Progenitor cell of endocrine pancreas (in vitro differentiated cells): ENCODE results near the gene SETDB1. TPM values are rescaled to one million over a fixed set of nuclear protein-coding genes. Genes with fewer than 3 reads are reported as not detected.

Experiments
- DNase-seq: peaks from one replicate; pipeline ENCODE4 v3.0.0; 2021; ENCODE audit warnings: low spot score; ENCODE audit not compliant: unreplicated experiment
- H3K27ac Mint-ChIP-seq: 2 replicates; pipeline ENCODE4 v1.8.0; 2021; ENCODE audit warnings: mild to moderate bottlenecking, moderate library complexity, mixed read lengths
- H3K27me3 Mint-ChIP-seq: 2 replicates; pipeline ENCODE4 v1.8.0; 2021; ENCODE audit warnings: mixed read lengths
- H3K36me3 Mint-ChIP-seq: 2 replicates; pipeline ENCODE4 v1.8.0; 2022; ENCODE audit warnings: mixed read lengths; ENCODE audit not compliant: insufficient read depth
- H3K4me1 Mint-ChIP-seq: 2 replicates; pipeline ENCODE4 v1.8.0; 2021; ENCODE audit warnings: low read depth, mixed read lengths
- H3K4me3 Mint-ChIP-seq: 2 replicates; pipeline ENCODE4 v1.8.0; 2021; ENCODE audit warnings: low read depth, mild to moderate bottlenecking, moderate library complexity, mixed read lengths
- H3K9me3 Mint-ChIP-seq: 2 replicates; pipeline ENCODE4 v1.8.0; 2021; ENCODE audit warnings: low read depth, mixed read lengths
- CTCF ChIP-seq: fragments of 200-600 bp; sonication (generic); IDR thresholded peaks from one replicate; pipeline ENCODE4 v1.5.0; 2021; ENCODE audit warnings: antibody characterized with exemption, mild to moderate bottlenecking; ENCODE audit not compliant: unreplicated experiment
- total RNA-seq: library from RNA; stranded (reverse); gene quantifications from 2 replicates; pipeline ENCODE4 v1.2.1, GENCODE V29; 2021

Gene SETDB1
- total RNA-seq, 1 donor from 2014 or later = 110 TPM

GRCh38 chr1:150999051-150999674, 73.0 kb downstream of the SETDB1 start:
- peaks cover 15% of the 10 kb centered on the region for H3K36me3 Mint-ChIP-seq
- no peaks in the 10 kb centered on the region for H3K9me3 Mint-ChIP-seq
- no peak for TF ChIP-seq CTCF
- H3K27ac Mint-ChIP-seq = no peak overlapping the region
- peaks cover 9% of the 10 kb centered on the region for H3K4me1 Mint-ChIP-seq
- no peak for DNase-seq
- H3K4me3 Mint-ChIP-seq = no peak overlapping the region
- no peaks in the 10 kb centered on the region for H3K27me3 Mint-ChIP-seq

- Mint-ChIP-seq H3K4me3 (no peak overlapping the region), H3K36me3 (peaks cover 15% of the 10 kb centered on the region), H3K27ac (no peak overlapping the region), H3K9me3 (no peaks in the 10 kb centered on the region), H3K27me3 (no peaks in the 10 kb centered on the region), H3K4me1 (peaks cover 15% of the 10 kb centered on the region)
- TF ChIP-seq CTCF = no peak
- no peak for DNase-seq
Measured at GRCh38 chr1:150999926-151000325, 73.8 kb downstream of the SETDB1 start.

- Mint-ChIP-seq H3K4me1 (peaks cover 17% of the 10 kb centered on the region), H3K27ac (no peak overlapping the region), H3K27me3 (no peaks in the 10 kb centered on the region), H3K9me3 (no peaks in the 10 kb centered on the region), H3K4me3 (no peak overlapping the region), H3K36me3 (peaks cover 15% of the 10 kb centered on the region)
- TF ChIP-seq CTCF = no peak
- no peak for DNase-seq
Measured at GRCh38 chr1:151000408-151000807, 74.2 kb downstream of the SETDB1 start.

DNA sequence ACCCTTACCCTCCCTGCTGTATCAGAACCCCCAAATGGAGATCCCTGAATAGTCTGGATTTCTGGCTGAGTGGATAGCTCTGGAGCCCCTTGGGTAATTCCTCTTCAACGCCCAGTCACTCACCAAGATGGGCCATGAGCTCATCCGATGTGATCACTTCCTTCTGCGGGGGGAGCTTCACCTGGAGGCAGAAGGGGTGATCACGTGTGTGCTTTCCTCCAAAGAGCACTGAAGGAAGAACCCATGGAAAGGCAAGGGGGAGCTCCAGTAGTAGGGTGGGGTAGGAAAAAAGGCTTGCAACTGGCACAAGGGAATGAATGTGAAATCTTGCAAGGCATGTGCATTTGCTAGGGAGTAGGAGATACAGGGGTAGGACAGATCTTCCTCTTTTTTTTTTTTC, 75.4 kb downstream of the SETDB1 start:
- Mint-ChIP-seq H3K27ac (no peak overlapping the region), H3K4me1 (peaks cover 29% of the 10 kb centered on the region), H3K36me3 (peaks cover 15% of the 10 kb centered on the region), H3K4me3 (no peak overlapping the region), H3K9me3 (no peaks in the 10 kb centered on the region), H3K27me3 (no peaks in the 10 kb centered on the region)
- no peak for DNase-seq
- TF ChIP-seq CTCF = no peak

DNA sequence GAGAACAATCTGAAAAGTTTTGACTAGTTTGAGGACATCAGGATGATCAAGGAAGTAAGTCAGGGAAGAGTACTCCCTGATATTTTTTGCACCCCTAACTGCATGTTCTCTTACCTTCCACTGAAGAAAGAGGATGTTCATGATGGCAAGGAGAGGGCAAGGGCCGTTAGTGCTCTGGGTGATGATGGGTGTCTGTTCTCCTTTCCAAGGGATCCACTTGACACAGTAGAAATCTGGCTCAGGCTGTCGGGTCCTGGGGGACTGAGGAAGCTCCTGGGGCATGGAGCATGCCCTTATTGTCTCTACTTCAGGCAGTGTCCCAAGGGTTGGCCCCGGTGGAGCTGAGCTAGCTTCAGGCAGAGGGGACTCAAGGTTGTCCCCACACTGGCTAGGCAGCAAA, 75.9 kb downstream of the SETDB1 start:
- Mint-ChIP-seq H3K36me3 (peaks cover 13% of the 10 kb centered on the region), H3K27ac (no peak overlapping the region), H3K27me3 (no peaks in the 10 kb centered on the region), H3K9me3 (no peaks in the 10 kb centered on the region), H3K4me1 (peaks cover 34% of the 10 kb centered on the region), H3K4me3 (no peak overlapping the region)
- TF ChIP-seq CTCF = no peak
- DNase-seq = no peak
